ENCODE data around the gene PHACTR1. TPM values are rescaled to one million over a fixed set of nuclear protein-coding genes. Genes with fewer than 3 reads are reported as not detected.

PHACTR1 gene
- total RNA-seq, 1 donor from 2014 or later: 85.9 TPM

GRCh38 chr6:13222048-13222447 is 505.5 kb downstream of the PHACTR1 start:
- intact Hi-C loops (cut with micrococcal nuclease): no loop called here
- Histone ChIP-seq H3K27ac (replicated peaks) (no peak overlapping the region), H3K4me1 (peaks cover 12% of the 10 kb centered on the region), H3K9me3 (replicated peaks) (no peaks in the 10 kb centered on the region), H3K4me3 (no peak overlapping the region), H3K36me3 (peaks cover 18% of the 10 kb centered on the region), H3K27me3 (ENCODE audit: low read depth) (no peaks in the 10 kb centered on the region)
- TF ChIP-seq, protein P1, sequence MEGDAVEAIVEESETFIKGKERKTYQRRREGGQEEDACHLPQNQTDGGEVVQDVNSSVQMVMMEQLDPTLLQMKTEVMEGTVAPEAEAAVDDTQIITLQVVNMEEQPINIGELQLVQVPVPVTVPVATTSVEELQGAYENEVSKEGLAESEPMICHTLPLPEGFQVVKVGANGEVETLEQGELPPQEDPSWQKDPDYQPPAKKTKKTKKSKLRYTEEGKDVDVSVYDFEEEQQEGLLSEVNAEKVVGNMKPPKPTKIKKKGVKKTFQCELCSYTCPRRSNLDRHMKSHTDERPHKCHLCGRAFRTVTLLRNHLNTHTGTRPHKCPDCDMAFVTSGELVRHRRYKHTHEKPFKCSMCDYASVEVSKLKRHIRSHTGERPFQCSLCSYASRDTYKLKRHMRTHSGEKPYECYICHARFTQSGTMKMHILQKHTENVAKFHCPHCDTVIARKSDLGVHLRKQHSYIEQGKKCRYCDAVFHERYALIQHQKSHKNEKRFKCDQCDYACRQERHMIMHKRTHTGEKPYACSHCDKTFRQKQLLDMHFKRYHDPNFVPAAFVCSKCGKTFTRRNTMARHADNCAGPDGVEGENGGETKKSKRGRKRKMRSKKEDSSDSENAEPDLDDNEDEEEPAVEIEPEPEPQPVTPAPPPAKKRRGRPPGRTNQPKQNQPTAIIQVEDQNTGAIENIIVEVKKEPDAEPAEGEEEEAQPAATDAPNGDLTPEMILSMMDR (IDR thresholded peaks at IDR 0.05; ENCODE audit: borderline replicate concordance): no peak
- no peak for DNase-seq

- intact Hi-C loops (cut with micrococcal nuclease): no loop called here
- TF ChIP-seq, protein P1 (IDR thresholded peaks at IDR 0.05; ENCODE audit: borderline replicate concordance): no peak
Observed at GRCh38 chr6:13226071-13226470, 509.5 kb downstream of the PHACTR1 start.

DNA sequence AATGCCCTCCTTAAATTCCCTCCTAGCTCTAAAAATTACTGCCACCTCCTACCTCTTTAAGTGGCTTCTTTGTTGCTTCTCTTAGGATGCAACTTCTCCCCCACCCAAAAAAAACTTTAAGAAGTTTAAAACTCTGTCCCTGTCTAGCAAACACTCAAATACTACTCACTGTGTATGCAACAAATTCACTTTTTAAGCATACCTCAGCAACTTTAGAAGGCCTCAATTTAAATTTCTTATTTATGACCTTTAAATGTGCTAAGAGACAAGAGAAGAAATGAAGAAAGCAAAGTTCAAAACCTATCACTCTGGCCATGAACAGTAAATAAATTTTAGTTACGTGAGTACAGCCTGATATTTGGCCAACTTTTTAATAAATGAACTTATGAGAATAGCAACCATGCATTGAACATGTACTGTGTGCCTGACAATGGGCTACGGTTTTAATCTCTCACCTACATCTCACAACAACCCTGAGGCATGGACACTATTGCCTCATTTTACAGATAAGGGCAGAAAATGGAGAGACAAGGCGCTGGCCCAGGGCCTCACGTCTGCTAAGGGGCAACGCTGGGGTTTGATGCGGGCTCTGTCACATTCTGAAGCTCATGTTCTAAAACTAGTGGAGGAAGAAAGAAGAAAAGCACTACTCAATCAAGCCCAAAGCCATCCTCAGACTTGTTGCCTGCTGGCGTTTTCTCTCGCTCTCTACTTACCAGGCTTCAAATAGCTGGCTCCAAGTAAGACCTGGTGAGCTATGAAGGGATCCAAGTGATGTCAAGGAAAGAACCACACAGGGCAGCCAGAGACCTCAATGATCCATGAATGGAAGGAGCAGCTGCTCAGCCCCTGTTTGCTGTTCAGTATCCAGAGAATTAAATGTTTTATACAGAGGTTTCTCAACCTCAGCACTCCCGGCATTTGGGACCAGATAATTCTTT is 512.0 kb downstream of the PHACTR1 start:
- intact Hi-C loops (cut with micrococcal nuclease): no loop called here
- TF ChIP-seq, protein P1 (IDR thresholded peaks at IDR 0.05; ENCODE audit: borderline replicate concordance): no peak

More at GRCh38 chr6:13226071-13226470, 509.5 kb downstream of the PHACTR1 start:
- no peak overlapping the region for H3K27ac ChIP-seq (replicated peaks)
- no peak for DNase-seq
- H3K36me3 ChIP-seq: peaks cover 42% of the 10 kb centered on the region
- no peaks in the 10 kb centered on the region for H3K27me3 ChIP-seq (ENCODE audit: low read depth)
- no peaks in the 10 kb centered on the region for H3K9me3 ChIP-seq (replicated peaks)
- no peaks in the 10 kb centered on the region for H3K4me1 ChIP-seq
- no peak overlapping the region for H3K4me3 ChIP-seq

DNA sequence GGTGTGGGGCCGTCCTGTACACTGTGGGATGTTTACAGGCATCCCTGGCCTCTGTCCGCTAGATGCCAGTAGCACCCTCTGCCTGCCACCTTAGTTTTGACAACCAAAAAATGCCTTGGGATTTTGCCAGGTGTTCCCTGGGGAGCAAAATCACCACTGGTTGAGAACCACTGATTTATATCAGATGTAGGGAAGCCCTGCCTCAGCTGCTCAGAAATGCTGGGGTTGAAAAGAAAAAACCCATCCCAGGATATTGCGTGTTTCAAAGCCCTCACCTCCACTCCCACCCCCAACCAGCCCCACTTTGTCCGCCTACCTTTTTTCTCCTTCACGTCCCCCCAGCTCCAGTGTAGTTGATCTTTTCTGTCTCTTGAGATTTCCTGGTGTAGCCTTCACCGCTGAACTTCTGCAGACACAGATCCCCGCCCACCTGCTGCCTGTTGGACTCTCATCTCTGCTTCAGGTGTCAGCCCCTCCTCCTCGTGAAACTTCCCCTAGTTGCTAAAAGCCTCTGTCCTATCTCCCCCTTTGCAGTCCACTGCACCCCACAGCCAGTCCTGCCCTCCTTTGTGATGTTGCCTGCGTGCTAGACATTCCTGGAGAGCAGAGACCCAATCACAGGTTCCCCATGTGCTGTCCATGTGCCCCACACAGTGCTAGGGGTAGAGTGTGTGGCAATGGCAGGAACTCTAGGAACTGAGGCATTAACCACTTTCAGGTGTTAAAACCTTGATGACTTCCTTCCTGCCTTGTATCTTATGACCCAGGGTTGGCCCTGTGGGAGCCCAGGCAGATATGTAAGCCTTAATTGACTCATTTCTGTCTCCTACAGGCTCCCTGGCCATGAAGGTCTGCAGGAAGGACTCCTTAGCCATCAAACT is 512.9 kb downstream of the PHACTR1 start:
- intact Hi-C loops (cut with micrococcal nuclease): no loop called here
- Histone ChIP-seq H3K4me3 (no peak overlapping the region), H3K4me1 (peaks cover 16% of the 10 kb centered on the region), H3K27ac (replicated peaks) (no peak overlapping the region), H3K36me3 (peaks cover 59% of the 10 kb centered on the region), H3K27me3 (ENCODE audit: low read depth) (no peaks in the 10 kb centered on the region), H3K9me3 (replicated peaks) (no peaks in the 10 kb centered on the region)
- no peak for DNase-seq
- TF ChIP-seq, protein P1 (IDR thresholded peaks at IDR 0.05; ENCODE audit: borderline replicate concordance): no peak

More for the DNA sequence above, 512.0 kb downstream of the PHACTR1 start:
- Histone ChIP-seq H3K36me3 (peaks cover 59% of the 10 kb centered on the region), H3K27ac (replicated peaks) (no peak overlapping the region), H3K4me3 (no peak overlapping the region), H3K9me3 (replicated peaks) (no peaks in the 10 kb centered on the region), H3K4me1 (peaks cover 13% of the 10 kb centered on the region), H3K27me3 (ENCODE audit: low read depth) (no peaks in the 10 kb centered on the region)
- no peak for DNase-seq

DNA sequence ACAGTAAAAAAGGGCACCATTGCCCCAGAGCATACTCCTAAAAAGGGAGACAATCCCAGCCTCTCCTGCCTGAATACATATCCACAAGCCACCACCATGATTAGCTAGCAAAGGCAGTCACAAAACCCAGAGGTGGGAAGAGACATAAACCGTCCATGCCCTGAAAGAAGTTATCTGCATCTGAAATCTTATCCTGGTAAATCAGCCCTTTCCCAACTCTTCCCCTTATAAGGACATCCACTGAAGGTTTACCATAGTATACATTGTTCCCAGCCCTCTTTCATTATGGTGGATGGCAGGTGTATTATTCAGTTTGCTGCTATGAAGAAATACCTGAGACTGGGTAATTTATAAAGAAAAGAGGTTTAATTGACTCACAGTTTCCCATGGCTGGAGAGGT is 516.5 kb downstream of the PHACTR1 start:
- Histone ChIP-seq H3K9me3 (replicated peaks) (no peaks in the 10 kb centered on the region), H3K27me3 (ENCODE audit: low read depth) (no peaks in the 10 kb centered on the region), H3K27ac (replicated peaks) (peak overlapping the region; percentile 30), H3K36me3 (peaks cover 41% of the 10 kb centered on the region), H3K4me3 (no peak overlapping the region), H3K4me1 (peaks cover 27% of the 10 kb centered on the region)
- TF ChIP-seq, protein P1 (IDR thresholded peaks at IDR 0.05; ENCODE audit: borderline replicate concordance): no peak
- intact Hi-C loops (cut with micrococcal nuclease): no loop called here
- DNase-seq: no peak

All from left ventricle myocardium inferior (tissue), 1 donor.